NCI-H82 treated with DMSO at 0.1 percent for 48 hours (cell line): ENCODE data around the gene UQCC5.

Experiments
- DNase-seq: peaks from one replicate; lab custom pipeline; 2025; ENCODE audit not compliant: unreplicated experiment; lab: John Stamatoyannopoulos, UW

Gene UQCC5

GRCh38 chr3:52503788-52504424 is 32.5 kb upstream of the UQCC5 start:
- no peak for DNase-seq

- no peak for DNase-seq
These were observed 31.4 kb upstream of the UQCC5 start for GRCh38 chr3:52504977-52505376.

GRCh38 chr3:52506266-52506966 is 30.0 kb upstream of the UQCC5 start:
- DNase-seq = no peak

GRCh38 chr3:52507359-52507758 is 29.0 kb upstream of the UQCC5 start:
- no peak for DNase-seq

DNA sequence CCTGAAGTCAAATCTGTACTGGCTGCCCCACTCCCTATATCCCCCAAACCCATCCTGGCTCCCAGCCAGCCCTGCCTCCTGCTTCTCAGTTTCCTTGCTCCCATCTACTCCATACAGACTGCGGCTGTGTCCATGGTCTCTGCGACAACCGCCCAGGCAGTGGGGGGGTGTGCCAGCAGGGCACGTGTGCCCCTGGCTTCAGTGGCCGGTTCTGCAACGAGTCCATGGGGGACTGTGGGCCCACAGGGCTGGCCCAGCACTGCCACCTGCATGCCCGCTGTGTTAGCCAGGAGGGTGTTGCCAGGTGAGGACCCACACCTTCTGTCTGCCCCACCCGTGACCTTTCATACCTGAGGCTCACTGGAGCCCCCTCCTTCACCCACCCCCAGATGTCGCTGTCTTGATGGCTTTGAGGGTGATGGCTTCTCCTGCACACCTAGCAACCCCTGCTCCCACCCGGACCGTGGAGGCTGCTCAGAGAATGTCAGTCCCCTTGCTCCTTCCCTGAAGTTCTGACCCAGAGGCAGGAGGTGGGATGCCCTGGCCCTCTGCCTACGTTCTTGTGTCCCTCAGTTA is 26.6 kb upstream of the UQCC5 start:
- DNase-seq = no peak

- no peak for DNase-seq
These were observed 24.9 kb upstream of the UQCC5 start for GRCh38 chr3:52511509-52511908.

DNA sequence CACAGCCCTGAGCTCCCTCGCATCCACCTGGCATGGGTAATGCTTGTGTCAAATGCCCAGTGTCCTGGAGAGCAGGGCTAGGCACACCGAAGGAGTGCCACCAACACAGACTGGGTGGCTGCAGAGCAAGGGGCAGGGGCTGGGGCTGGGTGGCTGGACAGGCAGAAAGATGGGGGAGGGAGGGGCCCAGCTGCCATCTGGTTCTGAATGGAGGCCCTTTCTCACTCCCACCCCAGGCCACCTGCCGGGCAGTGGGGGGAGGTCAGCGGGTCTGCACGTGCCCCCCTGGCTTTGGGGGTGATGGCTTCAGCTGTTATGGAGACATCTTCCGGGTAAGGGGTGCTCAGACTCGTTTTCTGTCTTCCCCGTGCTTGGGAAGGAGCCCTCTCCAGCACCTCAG is 24.3 kb upstream of the UQCC5 start:
- no peak for DNase-seq

DNA sequence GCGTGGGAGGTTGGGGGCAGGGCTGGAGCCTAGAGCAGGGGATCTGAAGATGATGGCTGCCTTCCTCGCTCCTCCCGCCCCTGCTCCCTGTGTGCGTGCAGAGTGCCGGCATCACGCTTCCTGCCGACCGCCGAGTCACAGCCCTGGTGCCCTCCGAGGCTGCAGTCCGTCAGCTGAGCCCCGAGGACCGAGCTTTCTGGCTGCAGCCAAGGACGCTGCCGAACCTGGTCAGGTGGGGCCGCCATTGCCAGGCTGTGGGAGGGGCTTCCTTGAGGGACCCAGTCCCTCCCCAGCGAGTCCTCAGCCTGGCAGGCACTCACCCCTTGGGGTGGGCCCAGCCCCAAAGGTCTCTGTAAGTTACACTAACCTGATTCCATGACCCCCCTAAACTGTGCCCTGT is 23.7 kb upstream of the UQCC5 start:
- no peak for DNase-seq

DNA sequence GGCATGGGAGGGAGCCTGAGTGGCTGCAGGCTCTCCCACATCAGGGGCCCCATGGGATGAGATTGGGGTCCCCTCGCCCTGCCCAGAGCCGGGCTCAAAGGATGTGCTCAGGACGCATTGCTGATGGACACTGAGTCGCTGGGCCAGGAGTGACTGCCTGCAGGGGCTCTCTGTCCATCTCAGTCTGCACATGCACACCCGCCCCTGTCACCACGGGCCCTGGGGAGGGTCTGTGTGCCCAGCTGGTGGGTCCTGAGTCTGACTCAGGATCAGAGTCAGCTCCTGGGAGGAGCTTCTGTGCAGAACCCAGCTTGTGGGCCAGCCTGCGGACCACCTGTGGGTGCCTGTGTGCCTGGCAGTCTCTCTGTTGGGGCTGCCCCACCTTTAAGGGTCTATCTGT is 23.1 kb upstream of the UQCC5 start:
- no peak for DNase-seq

DNA sequence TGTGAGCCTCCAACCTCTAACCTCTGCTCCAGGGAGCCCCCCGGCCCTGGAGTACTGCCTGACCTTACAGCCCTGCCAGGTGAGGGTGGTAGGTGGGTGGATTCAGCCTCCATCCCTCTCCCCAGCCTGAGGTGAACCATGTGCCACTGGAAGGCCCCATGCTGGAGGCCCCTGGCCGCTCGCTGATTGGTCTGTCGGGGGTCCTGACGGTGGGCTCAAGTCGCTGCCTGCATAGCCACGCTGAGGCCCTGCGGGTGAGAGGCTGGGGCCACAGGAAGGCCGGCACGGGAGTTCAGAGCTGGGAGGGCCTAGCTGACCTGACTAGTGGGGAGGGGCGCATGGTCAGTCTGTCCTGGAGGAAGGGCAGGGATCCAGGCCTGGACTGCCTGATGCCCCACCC is 21.8 kb upstream of the UQCC5 start:
- no peak for DNase-seq

GRCh38 chr3:52515192-52515591 is 21.2 kb upstream of the UQCC5 start:
- DNase-seq = no peak

- DNase-seq = no peak
These were observed 19.8 kb upstream of the UQCC5 start for GRCh38 chr3:52516509-52517195.

GRCh38 chr3:52517796-52518722 is 18.3 kb upstream of the UQCC5 start:
- no peak for DNase-seq

- no peak for DNase-seq
These were observed 17.5 kb upstream of the UQCC5 start for GRCh38 chr3:52518723-52519444.

DNA sequence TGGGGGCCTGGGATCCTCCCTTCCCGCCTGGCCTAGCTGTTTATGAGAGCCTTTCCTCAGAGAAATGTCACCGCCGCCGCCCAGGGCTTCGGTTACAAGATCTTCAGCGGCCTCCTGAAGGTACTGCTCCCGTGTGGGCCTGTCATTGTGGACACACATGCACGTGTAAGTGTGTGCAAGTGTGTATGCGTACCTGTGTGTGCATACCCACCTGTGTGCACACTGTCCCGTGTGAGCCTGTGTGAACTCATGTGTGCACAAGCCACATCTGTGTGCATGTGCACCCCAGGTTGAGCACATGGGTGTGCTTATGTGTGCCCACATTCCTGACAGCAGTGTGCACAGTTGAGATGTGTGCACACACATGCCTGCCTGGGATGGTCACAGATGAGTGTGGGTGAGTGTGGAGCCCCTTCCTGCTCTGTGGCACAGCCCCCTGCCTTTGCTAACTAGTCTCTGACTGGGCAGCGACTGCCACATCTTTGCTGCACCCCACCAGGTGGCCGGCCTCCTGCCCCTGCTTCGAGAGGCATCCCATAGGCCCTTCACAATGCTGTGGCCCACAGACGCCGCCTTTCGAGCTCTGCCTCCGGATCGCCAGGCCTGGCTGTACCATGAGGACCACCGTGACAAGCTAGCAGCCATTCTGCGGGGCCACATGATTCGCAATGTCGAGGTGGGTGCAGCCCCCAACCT is 16.8 kb upstream of the UQCC5 start:
- DNase-seq = no peak

DNA sequence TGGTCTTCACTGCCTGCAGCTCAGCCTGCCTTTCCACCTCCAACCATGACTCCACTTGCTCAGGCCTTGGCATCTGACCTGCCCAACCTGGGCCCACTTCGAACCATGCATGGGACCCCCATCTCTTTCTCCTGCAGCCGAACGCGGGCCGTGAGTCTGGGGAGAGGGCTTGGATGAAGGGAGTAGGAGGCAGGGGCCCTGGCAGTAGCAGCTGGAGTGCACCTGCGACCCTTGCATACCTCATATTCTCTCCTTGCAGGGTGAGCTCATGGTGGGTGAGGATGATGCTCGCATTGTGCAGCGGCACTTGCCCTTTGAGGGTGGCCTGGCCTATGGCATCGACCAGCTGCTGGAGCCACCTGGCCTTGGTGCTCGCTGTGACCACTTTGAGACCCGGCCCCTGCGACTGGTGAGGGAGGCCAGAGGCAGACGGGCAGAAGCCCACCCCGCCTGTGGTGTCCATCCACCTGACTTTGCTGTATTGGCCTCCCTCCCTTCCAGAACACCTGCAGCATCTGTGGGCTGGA is 16.2 kb upstream of the UQCC5 start:
- DNase-seq = no peak

DNA sequence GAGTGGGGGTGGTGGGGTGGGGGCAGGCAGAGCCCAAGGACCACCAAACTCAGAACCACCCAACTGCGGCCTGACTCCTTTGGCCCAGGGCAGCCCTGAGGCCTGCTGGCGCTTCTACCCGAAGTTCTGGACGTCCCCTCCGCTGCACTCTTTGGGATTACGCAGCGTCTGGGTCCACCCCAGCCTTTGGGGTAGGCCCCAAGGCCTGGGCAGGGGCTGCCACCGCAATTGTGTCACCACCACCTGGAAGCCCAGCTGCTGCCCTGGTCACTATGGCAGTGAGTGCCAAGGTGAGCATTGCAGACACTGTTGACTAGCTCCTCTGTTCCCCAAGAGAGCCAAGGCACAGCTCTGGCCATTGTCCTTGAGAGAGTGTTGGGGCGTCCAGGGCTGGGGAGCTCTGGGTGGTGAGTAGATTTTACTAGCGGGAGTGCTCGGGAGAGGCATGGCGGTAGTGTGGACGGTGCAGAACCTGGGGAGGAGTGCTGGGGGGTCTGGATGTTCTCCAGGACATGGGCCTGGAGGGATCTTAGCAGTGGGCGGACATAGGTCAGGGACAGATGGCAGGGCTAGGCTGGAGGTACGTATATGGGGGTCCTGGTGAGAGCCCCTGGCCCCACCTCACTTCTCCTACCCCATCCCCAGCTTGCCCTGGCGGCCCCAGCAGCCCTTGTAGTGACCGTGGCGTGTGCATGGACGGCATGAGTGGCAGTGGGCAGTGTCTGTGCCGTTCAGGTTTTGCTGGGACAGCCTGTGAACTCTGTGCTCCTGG is 15.5 kb upstream of the UQCC5 start:
- no peak for DNase-seq

DNA sequence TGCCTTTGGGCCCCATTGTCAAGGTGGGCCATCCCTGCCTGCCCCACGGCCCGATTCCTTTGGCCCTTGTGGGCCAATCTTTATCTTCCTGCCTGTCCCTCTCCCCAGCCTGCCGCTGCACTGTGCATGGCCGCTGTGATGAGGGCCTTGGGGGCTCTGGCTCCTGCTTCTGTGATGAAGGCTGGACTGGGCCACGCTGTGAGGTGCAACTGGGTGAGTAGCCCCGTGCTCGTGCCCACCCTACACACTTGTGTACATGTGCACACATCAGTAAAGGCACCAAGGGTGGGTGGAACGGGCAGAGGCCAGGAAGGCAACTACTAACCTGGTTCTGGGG is 14.9 kb upstream of the UQCC5 start:
- no peak for DNase-seq
